AG09319 (cell line): ENCODE data around the gene SSUH2.

Experiments
- DNase-seq: peaks from one replicate; pipeline ENCODE4 v3.0.0-alpha.2; 2010; ENCODE audit warnings: low read depth; ENCODE audit errors: extremely low read depth
- TF ChIP-seq, protein P1 (sequence below): IDR thresholded peaks from 2 replicates; pipeline ENCODE4 v1.5.1; 2011; ENCODE audit warnings: low read depth, mild to moderate bottlenecking, inconsistent platforms, low read length, moderate library complexity

Gene SSUH2

GRCh38 chr3:8622873-8623691, 21.5 kb downstream of the SSUH2 start:
- DNase-seq, result peak; percentile 22
- TF ChIP-seq, protein P1, sequence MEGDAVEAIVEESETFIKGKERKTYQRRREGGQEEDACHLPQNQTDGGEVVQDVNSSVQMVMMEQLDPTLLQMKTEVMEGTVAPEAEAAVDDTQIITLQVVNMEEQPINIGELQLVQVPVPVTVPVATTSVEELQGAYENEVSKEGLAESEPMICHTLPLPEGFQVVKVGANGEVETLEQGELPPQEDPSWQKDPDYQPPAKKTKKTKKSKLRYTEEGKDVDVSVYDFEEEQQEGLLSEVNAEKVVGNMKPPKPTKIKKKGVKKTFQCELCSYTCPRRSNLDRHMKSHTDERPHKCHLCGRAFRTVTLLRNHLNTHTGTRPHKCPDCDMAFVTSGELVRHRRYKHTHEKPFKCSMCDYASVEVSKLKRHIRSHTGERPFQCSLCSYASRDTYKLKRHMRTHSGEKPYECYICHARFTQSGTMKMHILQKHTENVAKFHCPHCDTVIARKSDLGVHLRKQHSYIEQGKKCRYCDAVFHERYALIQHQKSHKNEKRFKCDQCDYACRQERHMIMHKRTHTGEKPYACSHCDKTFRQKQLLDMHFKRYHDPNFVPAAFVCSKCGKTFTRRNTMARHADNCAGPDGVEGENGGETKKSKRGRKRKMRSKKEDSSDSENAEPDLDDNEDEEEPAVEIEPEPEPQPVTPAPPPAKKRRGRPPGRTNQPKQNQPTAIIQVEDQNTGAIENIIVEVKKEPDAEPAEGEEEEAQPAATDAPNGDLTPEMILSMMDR, result peak; percentile 93

- peak; percentile 73 for DNase-seq
Measured at GRCh38 chr3:8621872-8622271, 22.7 kb downstream of the SSUH2 start.

GRCh38 chr3:8621141-8621540, 23.5 kb downstream of the SSUH2 start:
- TF ChIP-seq, protein P1, result no peak
- DNase-seq, result no peak

More at GRCh38 chr3:8621872-8622271, 22.7 kb downstream of the SSUH2 start:
- TF ChIP-seq, protein P1, result no peak

- TF ChIP-seq, protein P1, result no peak
- DNase-seq, result no peak
Measured at GRCh38 chr3:8619548-8619947, 25.1 kb downstream of the SSUH2 start.

GRCh38 chr3:8618950-8619349, 25.6 kb downstream of the SSUH2 start:
- no peak for DNase-seq
- TF ChIP-seq, protein P1, result no peak

DNA sequence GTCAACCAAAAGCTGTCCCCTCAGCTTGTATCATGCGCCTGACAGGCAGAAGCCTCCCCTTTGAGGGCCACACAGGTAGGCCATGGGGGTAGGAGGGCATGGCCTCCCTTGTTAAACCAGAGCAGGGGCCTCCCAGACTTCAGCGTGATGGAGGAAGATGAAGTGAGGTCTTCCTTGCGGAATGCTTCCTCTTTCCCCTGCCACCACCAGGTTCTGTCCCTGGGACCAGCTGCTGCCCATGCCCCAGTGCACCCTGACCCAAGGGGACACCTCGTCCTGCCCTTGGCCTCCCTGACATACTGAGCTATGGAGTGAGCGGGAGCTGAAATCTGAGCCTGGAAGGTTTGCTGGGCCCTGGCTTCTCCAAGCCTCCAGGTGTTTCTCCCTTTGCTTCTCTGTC, 26.7 kb downstream of the SSUH2 start:
- DNase-seq, result no peak
- TF ChIP-seq, protein P1, result no peak

- no peak for DNase-seq
- TF ChIP-seq, protein P1, result no peak
Measured at GRCh38 chr3:8610951-8611350, 33.6 kb downstream of the SSUH2 start.
